SK-N-SH treated with all-trans-retinoic acid at 6 μM for 48 hours (cell line): ENCODE results near the gene ALDH18A1.

Experiments
- ATAC-seq: fragments of 200-7000 bp; cut with Tn5 transposase; 3 replicates; pipeline ENCODE4 v1.9.1; 2020; ENCODE audit warnings: mild to moderate bottlenecking, moderate library complexity
- ARNTL ChIP-seq: fragments of 450-650 bp; formaldehyde crosslinking; IDR thresholded peaks from 2 replicates; pipeline ENCODE4 v1.5.0; 2020; ENCODE audit warnings: low read depth, mild to moderate bottlenecking, moderate library complexity, borderline replicate concordance
- BACH2 ChIP-seq: fragments of 250-450 bp; sonication (Bioruptor Pico); IDR thresholded peaks from 2 replicates; pipeline ENCODE4 v1.9.0; 2021; ENCODE audit warnings: mild to moderate bottlenecking, borderline replicate concordance
- CREB5 ChIP-seq: fragments of 250-450 bp; sonication (Bioruptor Pico); IDR thresholded peaks from 2 replicates; pipeline ENCODE4 v1.5.1; 2020; ENCODE audit warnings: low read depth, mild to moderate bottlenecking, moderate library complexity
- CSDC2 ChIP-seq: fragments of 250-450 bp; sonication (Bioruptor Pico); IDR thresholded peaks from 2 replicates; pipeline ENCODE4 v1.5.0; 2020; ENCODE audit warnings: mild to moderate bottlenecking, moderate library complexity
- CSRNP3 ChIP-seq: fragments of 250-450 bp; sonication (Bioruptor Pico); IDR thresholded peaks from 2 replicates; pipeline ENCODE4 v1.5.1; 2021; ENCODE audit warnings: mild to moderate bottlenecking, moderate library complexity
- GLIS3 ChIP-seq: fragments of 250-450 bp; sonication (Bioruptor Pico); IDR thresholded peaks from 2 replicates; pipeline ENCODE4 v1.5.0; 2020; ENCODE audit warnings: mild to moderate bottlenecking, moderate library complexity
- ISL1 ChIP-seq: fragments of 250-450 bp; sonication (Bioruptor Pico); IDR thresholded peaks from 2 replicates; pipeline ENCODE4 v2.1.2; 2022; ENCODE audit warnings: mild to moderate bottlenecking, moderate library complexity
- POU6F1 ChIP-seq: fragments of 250-450 bp; sonication (Bioruptor Pico); IDR thresholded peaks from 2 replicates; pipeline ENCODE4 v1.8.0; 2021; ENCODE audit warnings: low read depth, mild to moderate bottlenecking, moderate library complexity, borderline replicate concordance
- PPARA ChIP-seq: fragments of 250-450 bp; sonication (Bioruptor Pico); IDR thresholded peaks from 2 replicates; pipeline ENCODE4 v1.5.0; 2020; ENCODE audit warnings: mild to moderate bottlenecking, borderline replicate concordance
- RARB ChIP-seq: fragments of 250-450 bp; sonication (Bioruptor Pico); IDR thresholded peaks from 2 replicates; pipeline ENCODE4 v1.8.0; 2021; ENCODE audit warnings: mild to moderate bottlenecking, moderate library complexity
- SNAI2 ChIP-seq: fragments of 250-450 bp; sonication (Bioruptor Pico); IDR thresholded peaks from 2 replicates; pipeline ENCODE4 v1.5.0; 2020; ENCODE audit warnings: mild to moderate bottlenecking, moderate library complexity
- TCF4 ChIP-seq: fragments of 250-450 bp; sonication (Bioruptor Pico); IDR thresholded peaks from 2 replicates; pipeline ENCODE4 v1.8.0; 2021; ENCODE audit warnings: mild to moderate bottlenecking, moderate library complexity, borderline replicate concordance
- TOX ChIP-seq: fragments of 250-450 bp; sonication (Bioruptor Pico); IDR thresholded peaks from 2 replicates; pipeline ENCODE4 v1.8.0; 2021; ENCODE audit warnings: mild to moderate bottlenecking, moderate library complexity, borderline replicate concordance
- TSHZ2 ChIP-seq: fragments of 250-450 bp; sonication (Bioruptor Pico); IDR thresholded peaks from 2 replicates; pipeline ENCODE4 v1.5.0; 2020; ENCODE audit warnings: mild to moderate bottlenecking, moderate library complexity
- ZC3H10 ChIP-seq: fragments of 250-450 bp; sonication (Bioruptor Pico); IDR thresholded peaks from 2 replicates; pipeline ENCODE4 v1.5.1; 2021; ENCODE audit warnings: mild to moderate bottlenecking, moderate library complexity
- ZFP3 ChIP-seq: fragments of 250-450 bp; sonication (Bioruptor Pico); IDR thresholded peaks from 2 replicates; pipeline ENCODE4 v1.5.0; 2020; ENCODE audit warnings: mild to moderate bottlenecking, moderate library complexity
- ZFP30 ChIP-seq: fragments of 450-650 bp; formaldehyde crosslinking; IDR thresholded peaks from 2 replicates; pipeline ENCODE4 v1.5.0; 2022; ENCODE audit warnings: mild to moderate bottlenecking, moderate library complexity
- ZNF565 ChIP-seq: fragments of 450-650 bp; formaldehyde crosslinking; conservative IDR thresholded peaks from 2 replicates; pipeline ENCODE4 v1.5.0; 2020; ENCODE audit warnings: low read depth, mild to moderate bottlenecking, moderate library complexity
- ZNF70 ChIP-seq: fragments of 450-650 bp; formaldehyde crosslinking; IDR thresholded peaks from 2 replicates; pipeline ENCODE4 v1.5.0; 2020; ENCODE audit warnings: mild to moderate bottlenecking, moderate library complexity
- ZNF8 ChIP-seq: fragments of 450-650 bp; formaldehyde crosslinking; IDR thresholded peaks from 2 replicates; pipeline ENCODE4 v1.5.0; 2020; ENCODE audit warnings: mild to moderate bottlenecking, moderate library complexity
- TF ChIP-seq, protein P1 (sequence below): fragments of 250-450 bp; sonication (Bioruptor Pico); IDR thresholded peaks from 2 replicates; pipeline ENCODE4 v1.8.0; 2020; ENCODE audit warnings: mild to moderate bottlenecking, moderate library complexity, borderline replicate concordance

The ALDH18A1 gene

GRCh38 chr10:95566136-95566535, 90.4 kb downstream of the ALDH18A1 start:
- no peak for ATAC-seq
- TF ChIP-seq ZFP3 (CRISPR knock-in tag) (no peak), GLIS3 (CRISPR knock-in tag) (no peak), TOX (CRISPR knock-in tag) (no peak), TSHZ2 (CRISPR knock-in tag) (no peak), ZNF565 (CRISPR knock-in tag) (no peak), CREB5 (no peak), ZNF8 (CRISPR knock-in tag) (no peak), PPARA (CRISPR knock-in tag) (no peak), ZC3H10 (no peak), BACH2 (CRISPR knock-in tag) (no peak), ZFP30 (CRISPR knock-in tag) (no peak), TCF4 (CRISPR knock-in tag) (no peak), POU6F1 (CRISPR knock-in tag) (no peak), ZNF70 (CRISPR knock-in tag) (no peak), RARB (CRISPR knock-in tag) (no peak), CSDC2 (no peak), SNAI2 (no peak)
- TF ChIP-seq, protein P1, sequence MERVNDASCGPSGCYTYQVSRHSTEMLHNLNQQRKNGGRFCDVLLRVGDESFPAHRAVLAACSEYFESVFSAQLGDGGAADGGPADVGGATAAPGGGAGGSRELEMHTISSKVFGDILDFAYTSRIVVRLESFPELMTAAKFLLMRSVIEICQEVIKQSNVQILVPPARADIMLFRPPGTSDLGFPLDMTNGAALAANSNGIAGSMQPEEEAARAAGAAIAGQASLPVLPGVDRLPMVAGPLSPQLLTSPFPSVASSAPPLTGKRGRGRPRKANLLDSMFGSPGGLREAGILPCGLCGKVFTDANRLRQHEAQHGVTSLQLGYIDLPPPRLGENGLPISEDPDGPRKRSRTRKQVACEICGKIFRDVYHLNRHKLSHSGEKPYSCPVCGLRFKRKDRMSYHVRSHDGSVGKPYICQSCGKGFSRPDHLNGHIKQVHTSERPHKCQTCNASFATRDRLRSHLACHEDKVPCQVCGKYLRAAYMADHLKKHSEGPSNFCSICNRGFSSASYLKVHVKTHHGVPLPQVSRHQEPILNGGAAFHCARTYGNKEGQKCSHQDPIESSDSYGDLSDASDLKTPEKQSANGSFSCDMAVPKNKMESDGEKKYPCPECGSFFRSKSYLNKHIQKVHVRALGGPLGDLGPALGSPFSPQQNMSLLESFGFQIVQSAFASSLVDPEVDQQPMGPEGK (CRISPR knock-in tag), result no peak

- TF ChIP-seq CREB5 (no peak), TCF4 (CRISPR knock-in tag) (no peak), ZFP3 (CRISPR knock-in tag) (no peak), ZNF8 (CRISPR knock-in tag) (no peak), RARB (CRISPR knock-in tag) (no peak), CSDC2 (no peak), ARNTL (CRISPR knock-in tag) (no peak), SNAI2 (no peak), CSRNP3 (CRISPR knock-in tag) (no peak), GLIS3 (CRISPR knock-in tag) (no peak), ZNF70 (CRISPR knock-in tag) (no peak), BACH2 (CRISPR knock-in tag) (no peak), ZC3H10 (no peak), ZFP30 (CRISPR knock-in tag) (no peak), ISL1 (no peak)
- TF ChIP-seq, all 23 proteins: peak for 0
- ATAC-seq, result no peak
Observed at GRCh38 chr10:95565336-95565735, 91.2 kb downstream of the ALDH18A1 start.
